NCI-H82 (cell line): Measurements from ENCODE around the gene MORC4.
"Not testable (repeated sequence)": the region's sequence is repeated elsewhere in the genome, so short reads cannot be mapped to it uniquely, and the experiment has no call there.

ENCODE experiments used
- DNase-seq: peaks from one replicate; lab custom pipeline; 2025; lab: John Stamatoyannopoulos, UW

The MORC4 gene

GRCh38 chrX:107000013-107000515 lies at the start of gene MORC4:
Gene MORC4 (minus strand): TSS chrX:107000212. CDS start chrX:106999969, 243 bp downstream.
- peak; percentile 92 for DNase-seq

GRCh38 chrX:107047622-107048021 lies 47.6 kb upstream of the MORC4 start:
- no peak for DNase-seq

- DNase-seq = no peak
These were observed 29.7 kb upstream of the MORC4 start for GRCh38 chrX:107029752-107030151.

- DNase-seq = peak; percentile 48
These were observed 25.5 kb upstream of the MORC4 start for GRCh38 chrX:107025545-107025944.

- DNase-seq = no peak
These were observed 14.9 kb upstream of the MORC4 start for GRCh38 chrX:107014936-107015335.

- no peak for DNase-seq
These were observed 8.0 kb upstream of the MORC4 start for GRCh38 chrX:107008034-107008433.

- DNase-seq = peak; percentile 76
These were observed 723 bp downstream of the MORC4 start for GRCh38 chrX:106999002-106999975.

- no peak for DNase-seq
These were observed 2.4 kb downstream of the MORC4 start for GRCh38 chrX:106997611-106998010.

GRCh38 chrX:106995678-106996077 lies 4.3 kb downstream of the MORC4 start:
- no peak for DNase-seq

GRCh38 chrX:106987488-106987887 lies 12.5 kb downstream of the MORC4 start:
- DNase-seq = no peak

GRCh38 chrX:106980952-106981626 lies 18.9 kb downstream of the MORC4 start:
- no peak for DNase-seq

GRCh38 chrX:106976416-106976815 lies 23.6 kb downstream of the MORC4 start:
- DNase-seq = no peak

GRCh38 chrX:106973433-106974149 lies 26.4 kb downstream of the MORC4 start:
- DNase-seq = no peak

- no peak for DNase-seq
These were observed 27.1 kb downstream of the MORC4 start for GRCh38 chrX:106972896-106973295.

- DNase-seq = not testable (repeated sequence)
These were observed 33.5 kb downstream of the MORC4 start for GRCh38 chrX:106966547-106966946.

- no peak for DNase-seq
These were observed 35.7 kb downstream of the MORC4 start for GRCh38 chrX:106964290-106964689.

- no peak for DNase-seq
These were observed 36.9 kb downstream of the MORC4 start for GRCh38 chrX:106963111-106963510.

GRCh38 chrX:106959901-106960300 lies 40.1 kb downstream of the MORC4 start:
- DNase-seq = peak; percentile 21

- no peak for DNase-seq
These were observed 42.2 kb downstream of the MORC4 start for GRCh38 chrX:106957856-106958255.

GRCh38 chrX:106955004-106955772 lies 44.8 kb downstream of the MORC4 start:
- no peak for DNase-seq

- DNase-seq = no peak
These were observed 46.0 kb downstream of the MORC4 start for GRCh38 chrX:106954041-106954440.
